HG02970 (cell line): Measurements from ENCODE around the gene ADGRA1.

Source experiments
- ATAC-seq: cut with Tn5 transposase; IDR thresholded peaks from one replicate; pipeline ENCODE4 v1.9.1; 2021; ENCODE audit warnings: mild to moderate bottlenecking, moderate library complexity, moderate number of reproducible peaks; ENCODE audit not compliant: unreplicated experiment, low FRiP score

The ADGRA1 gene

GRCh38 chr10:133159611-133159949 is 71.9 kb downstream of the ADGRA1 start:
- no peak for ATAC-seq

GRCh38 chr10:133159950-133160825 is 72.5 kb downstream of the ADGRA1 start, which contains the start of gene KNDC1:
Gene KNDC1, plus strand, starts transcription at chr10:133160219. Its CDS starts 249 bp downstream, at chr10:133160468.
- no peak for ATAC-seq

GRCh38 chr10:133160826-133161471 is 73.2 kb downstream of the ADGRA1 start:
- no peak for ATAC-seq

GRCh38 chr10:133161486-133162109 is 73.9 kb downstream of the ADGRA1 start:
- ATAC-seq: no peak

GRCh38 chr10:133162178-133162909 is 74.6 kb downstream of the ADGRA1 start:
- ATAC-seq: no peak

- ATAC-seq: no peak
Observed at GRCh38 chr10:133162910-133163856, 75.5 kb downstream of the ADGRA1 start.

GRCh38 chr10:133163889-133164815 is 76.4 kb downstream of the ADGRA1 start:
- no peak for ATAC-seq

GRCh38 chr10:133164816-133165555 is 77.3 kb downstream of the ADGRA1 start:
- no peak for ATAC-seq

- no peak for ATAC-seq
Observed at GRCh38 chr10:133165556-133166503, 78.1 kb downstream of the ADGRA1 start.

GRCh38 chr10:133166504-133166827 is 78.7 kb downstream of the ADGRA1 start:
- no peak for ATAC-seq

GRCh38 chr10:133166828-133167692 is 79.3 kb downstream of the ADGRA1 start:
- no peak for ATAC-seq

- no peak for ATAC-seq
Observed at GRCh38 chr10:133167693-133168616, 80.2 kb downstream of the ADGRA1 start.

GRCh38 chr10:133168617-133169031 is 80.9 kb downstream of the ADGRA1 start:
- no peak for ATAC-seq

- no peak for ATAC-seq
Observed at GRCh38 chr10:133169173-133169947, 81.6 kb downstream of the ADGRA1 start.
